ENCODE results near the gene DHCR7.

DNA sequence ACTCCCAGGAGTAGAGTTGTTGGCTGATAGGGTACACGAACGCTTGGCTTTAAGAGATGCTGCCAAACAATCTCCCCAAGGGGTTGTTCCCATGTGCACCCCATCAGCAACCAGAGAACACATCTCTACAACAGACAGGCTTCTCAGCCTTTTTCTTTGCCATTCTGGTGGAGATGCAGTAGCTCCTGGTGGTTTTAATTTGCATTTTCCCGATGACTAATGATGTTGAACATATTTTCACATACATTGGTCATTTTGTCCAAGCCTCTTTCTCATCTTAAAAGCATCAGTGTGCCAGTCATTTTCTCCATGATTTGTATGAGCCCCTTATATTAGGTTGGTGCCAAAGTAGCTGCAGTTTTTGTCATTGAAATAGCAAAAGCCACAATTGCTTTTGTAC, 21.8 kb downstream of the DHCR7 start:
- TF ChIP-seq YY1 (IDR thresholded peaks at IDR 0.05; ENCODE audit: insufficient read depth, insufficient read length) = no peak
- no peak for TF ChIP-seq ZNF274 (IDR thresholded peaks at IDR 0.05; ENCODE audit: low read depth, low read length)
